T47D (cell line): ENCODE data around the gene TNFSF11.

Experiments used
- DNase-seq, 2 experiments: peaks; one replicate each; pipeline versions ENCODE4 v3.0.0 to v3.0.0-alpha.2; 2011 to 2012; ENCODE audit warnings: low read depth in 1 of 2, low spot score in 1 of 2
- JUND ChIP-seq: IDR thresholded peaks from 2 replicates; pipeline ENCODE4 v1.6.1; 2012; ENCODE audit warnings: low read depth
- in situ Hi-C: cut with HindIII; loops from 2 replicates; pipeline ENCODE4 v1.10.0; 2016; ENCODE audit warnings: low sequenced_read_pairs, low pct_unique_long_range_greater_than_20kb

The TNFSF11 gene

DNA sequence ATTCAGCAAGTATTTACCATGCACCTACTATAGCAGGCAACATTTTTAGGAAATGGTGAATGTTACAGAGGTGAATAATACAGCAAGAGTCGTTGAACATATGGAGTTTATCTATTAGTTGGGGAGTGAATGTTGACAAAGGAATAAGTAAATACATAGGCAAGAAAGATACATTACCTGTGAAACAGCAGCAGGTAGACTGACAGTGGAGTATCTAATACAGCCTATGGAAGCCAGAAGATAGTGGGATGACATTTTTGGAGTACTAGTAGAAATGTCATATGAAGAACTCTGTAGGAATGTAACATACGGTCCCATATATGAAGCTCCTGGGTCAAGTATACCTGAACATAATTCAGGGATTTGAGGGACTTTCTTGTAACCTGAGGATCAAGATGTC, 2.1 kb upstream of the TNFSF11 start:
- no peak for DNase-seq
- in situ Hi-C loops = no loop called here
- no peak for TF ChIP-seq JUND

DNA sequence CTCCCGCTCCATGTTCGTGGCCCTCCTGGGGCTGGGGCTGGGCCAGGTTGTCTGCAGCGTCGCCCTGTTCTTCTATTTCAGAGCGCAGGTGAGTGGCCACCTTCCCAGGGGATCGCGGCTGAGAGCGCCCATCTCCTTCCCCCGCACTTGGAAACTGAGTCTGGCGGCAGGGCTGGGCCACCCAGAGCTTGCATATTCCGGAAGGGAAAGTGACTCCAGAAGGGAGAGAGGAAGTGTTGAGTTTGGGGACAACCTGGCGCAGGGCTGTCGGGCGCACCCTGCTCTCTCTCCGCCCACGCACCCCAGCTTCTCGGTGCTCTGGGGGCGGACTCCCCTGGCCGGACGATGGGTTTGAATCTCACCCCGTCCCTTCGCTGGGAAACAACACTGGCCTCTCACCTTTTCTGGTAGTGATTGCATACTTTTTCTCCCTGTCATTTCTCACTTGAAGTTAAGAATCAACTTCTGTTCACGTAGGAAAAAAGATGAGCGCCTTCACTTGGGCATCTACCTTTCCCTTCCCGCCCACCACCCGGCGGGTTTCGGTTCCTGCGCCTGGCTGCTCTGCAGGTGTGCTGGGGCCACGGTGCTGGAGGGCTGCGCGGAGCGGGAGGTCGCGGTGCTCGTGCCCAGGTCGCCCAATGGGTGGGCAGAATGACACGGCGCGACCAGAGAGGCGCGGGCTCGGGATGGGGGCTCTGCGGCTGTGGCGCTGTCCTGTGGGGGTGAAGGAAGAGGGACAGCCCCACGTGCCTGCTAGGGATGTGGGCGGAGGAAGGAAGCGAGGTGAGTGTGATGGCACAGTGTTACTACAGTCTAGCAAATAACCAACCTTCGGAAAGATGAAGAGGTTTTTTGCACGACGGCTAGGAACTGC, 721 bp downstream of the TNFSF11 start:
- TF ChIP-seq JUND = no peak
- in situ Hi-C loops = no loop called here
- no peak for DNase-seq

DNA sequence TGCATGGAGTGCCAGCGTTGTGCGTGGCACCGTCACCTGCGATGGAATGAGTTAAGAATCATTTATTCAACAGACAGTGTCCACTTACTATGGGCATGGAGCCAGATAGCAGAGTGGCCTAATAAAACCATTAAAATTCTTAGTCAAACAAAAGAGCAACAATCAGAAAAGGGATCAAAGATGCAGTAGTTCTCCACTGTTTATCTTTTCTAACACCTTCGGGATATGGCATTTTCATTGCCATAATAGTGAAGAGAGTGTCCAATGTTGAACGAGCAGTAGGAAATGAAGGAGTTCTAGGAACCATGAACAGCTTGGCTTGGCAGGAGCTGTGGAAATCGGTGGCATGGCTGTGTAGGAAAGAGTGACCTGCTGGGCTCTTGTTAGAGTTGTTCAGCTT, 2.0 kb downstream of the TNFSF11 start:
- in situ Hi-C loops = no loop called here

DNA sequence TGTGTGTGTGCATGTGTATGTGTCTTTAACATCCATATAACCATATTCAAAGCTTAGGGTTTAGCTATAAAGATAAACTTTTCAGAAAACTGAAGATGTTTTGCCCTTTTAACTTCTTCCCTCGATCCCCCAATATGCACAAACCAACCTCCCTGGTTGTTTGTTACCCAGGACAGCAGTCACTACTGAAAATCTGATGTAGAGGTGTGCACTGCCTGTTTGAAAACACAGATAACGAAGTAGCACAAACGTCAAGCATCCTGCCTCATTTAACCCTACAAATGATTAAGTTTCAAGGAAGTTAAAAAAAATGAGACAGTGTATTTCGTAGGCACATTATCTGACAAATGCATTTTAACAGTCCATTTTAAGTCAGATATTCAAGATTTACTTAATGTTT, 3.6 kb downstream of the TNFSF11 start:
- no peak for DNase-seq
- in situ Hi-C loops = no loop called here
- no peak for TF ChIP-seq JUND

More for the DNA sequence above, 2.0 kb downstream of the TNFSF11 start:
- TF ChIP-seq JUND = no peak
- peak; percentile 5 to 20 for DNase-seq

DNA sequence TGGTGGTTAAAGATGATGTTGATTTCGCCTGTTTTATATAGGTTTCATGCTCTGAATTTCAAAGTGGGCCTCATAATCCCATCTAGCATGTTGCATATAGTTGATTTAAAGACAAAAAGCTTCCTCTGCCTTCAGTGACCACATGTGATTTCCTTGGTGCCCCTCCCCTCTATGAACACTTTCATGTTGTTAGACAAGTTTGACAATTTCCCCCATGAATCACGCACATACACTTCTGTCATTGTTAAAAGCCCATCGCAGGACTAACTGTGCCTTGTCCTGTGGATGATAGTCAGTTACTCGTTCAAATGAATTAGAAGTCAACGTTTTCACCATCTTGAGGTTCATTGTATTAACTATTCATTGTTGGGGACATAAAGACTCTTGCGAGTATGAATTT, 6.7 kb downstream of the TNFSF11 start:
- in situ Hi-C loops = no loop called here
- no peak for DNase-seq
- no peak for TF ChIP-seq JUND

DNA sequence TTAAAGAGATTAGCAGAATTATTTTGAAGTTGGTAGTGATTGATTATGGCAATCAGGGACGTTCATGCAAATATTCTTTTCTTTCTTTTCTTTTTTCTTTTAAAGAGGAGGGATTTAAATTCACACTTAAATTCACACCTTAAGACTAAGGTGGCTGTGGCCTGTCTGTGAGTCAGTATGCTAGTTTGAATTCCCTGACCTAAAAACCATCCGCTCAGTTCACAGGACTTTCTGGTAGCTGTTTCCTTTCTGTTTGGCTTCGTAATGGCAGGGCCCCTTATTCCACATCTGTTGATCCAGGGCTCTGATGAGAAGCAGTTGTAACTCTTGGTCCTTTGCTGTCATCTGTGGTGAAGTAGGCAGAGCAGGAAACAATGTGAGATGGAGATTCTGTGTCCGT, 7.5 kb downstream of the TNFSF11 start:
- TF ChIP-seq JUND = no peak
- in situ Hi-C loops = no loop called here

DNA sequence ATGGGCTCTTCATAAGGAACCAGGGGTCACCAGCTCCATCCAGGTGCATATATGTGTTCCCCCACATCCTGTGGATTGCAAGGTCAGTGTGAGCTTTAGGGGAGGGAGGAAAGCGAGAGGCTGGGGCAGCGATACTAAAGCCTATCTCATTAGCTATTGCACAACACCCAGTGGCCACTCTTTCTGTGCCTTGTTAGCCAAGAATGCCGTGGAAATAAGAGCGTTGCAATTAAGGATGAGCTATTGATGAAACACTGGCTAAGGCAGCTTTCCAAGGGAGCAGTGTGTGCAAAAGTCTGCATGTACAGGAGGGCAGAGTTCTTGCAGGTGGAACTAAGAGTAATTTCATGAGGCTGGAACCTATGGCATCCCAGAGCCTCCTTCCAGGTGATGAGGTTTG, 17.6 kb downstream of the TNFSF11 start:
- in situ Hi-C loops = no loop called here
- TF ChIP-seq JUND = no peak
- DNase-seq = no peak

More for the DNA sequence above, 7.5 kb downstream of the TNFSF11 start:
- no peak for DNase-seq

DNA sequence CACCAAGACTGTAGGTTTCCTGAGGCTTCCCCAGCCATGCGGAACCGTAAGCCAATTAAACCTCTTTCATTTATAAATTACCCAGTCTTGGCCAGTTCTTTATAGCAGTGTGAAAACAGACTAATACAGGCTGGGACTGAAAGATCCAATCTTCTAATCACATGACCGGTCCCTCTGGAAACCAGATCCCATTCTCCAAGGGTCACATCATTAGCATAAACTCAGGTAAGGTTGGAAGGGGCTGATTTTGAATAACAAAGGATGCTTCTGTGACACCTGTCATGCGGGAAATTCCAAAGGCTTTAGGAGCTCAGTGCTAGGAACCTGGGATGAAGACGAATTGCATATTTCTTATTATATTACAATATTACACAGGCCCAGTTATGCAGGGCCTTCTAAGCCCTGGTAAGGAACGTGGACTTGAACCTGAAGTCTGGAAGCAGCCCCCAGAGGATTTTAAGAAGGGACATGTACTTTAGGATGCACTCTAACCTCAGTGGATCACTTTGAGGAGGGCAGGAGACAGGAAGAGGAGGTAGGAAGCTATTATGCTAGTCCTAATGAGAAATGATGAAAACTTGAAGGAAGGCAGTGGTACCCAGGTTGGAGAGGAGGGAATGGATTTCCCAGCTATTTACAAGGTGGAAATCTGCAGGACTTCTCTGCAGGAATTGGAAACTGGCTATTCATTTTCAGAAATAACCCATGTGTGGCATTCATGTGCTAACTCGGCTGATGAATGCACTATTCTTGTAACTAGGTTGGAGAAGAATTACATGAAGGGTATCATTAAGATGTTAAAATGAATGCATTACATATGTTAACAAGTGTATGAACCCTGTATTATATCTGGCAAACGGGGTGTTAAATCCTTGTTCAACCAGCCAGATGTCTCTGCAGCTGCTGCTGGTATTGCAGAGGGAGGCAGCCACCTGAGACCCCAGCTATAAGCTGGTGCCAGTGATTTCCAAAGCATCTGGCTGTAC, 19.3 kb downstream of the TNFSF11 start:
- no peak for DNase-seq
- in situ Hi-C loops = no loop called here
- TF ChIP-seq JUND = no peak

DNA sequence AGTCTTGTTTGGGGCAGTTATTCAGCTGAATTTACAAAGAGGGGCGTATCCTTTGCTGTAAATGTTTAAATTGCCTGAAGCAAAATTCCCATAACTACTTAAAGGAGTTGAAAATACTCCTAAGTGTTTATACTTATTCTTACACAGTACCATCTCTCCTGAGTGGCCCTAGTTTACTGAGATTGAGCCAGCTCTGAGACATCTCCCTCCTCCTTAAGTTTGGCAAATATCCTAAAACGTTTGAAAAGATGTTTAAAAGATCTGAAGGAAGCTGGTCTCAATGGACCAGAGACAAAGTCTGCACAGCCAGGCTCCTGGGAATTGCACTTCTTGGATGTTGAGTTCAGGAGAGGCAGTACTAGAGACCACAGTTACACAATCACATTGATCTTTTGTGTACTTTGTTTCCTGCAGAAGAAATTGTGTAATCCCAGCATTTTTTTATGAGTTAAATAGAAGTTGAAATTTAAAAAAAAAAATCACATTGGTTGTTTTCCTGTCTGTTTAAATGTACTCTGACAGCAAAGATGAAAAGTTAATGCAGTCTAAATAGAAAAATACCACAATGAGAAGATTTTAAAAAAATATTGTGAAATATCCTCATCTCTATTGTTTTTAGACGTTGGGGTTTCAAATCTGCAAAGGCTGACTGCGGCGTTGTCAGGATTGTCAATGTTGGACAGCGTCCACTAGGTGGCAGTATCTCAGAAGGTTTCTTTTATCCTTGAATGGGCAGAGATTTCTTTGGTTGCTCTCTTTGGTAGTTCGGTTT, 20.7 kb downstream of the TNFSF11 start:
- no peak for TF ChIP-seq JUND
- DNase-seq = peak; percentile 38 to 68
- in situ Hi-C loops = no loop called here

DNA sequence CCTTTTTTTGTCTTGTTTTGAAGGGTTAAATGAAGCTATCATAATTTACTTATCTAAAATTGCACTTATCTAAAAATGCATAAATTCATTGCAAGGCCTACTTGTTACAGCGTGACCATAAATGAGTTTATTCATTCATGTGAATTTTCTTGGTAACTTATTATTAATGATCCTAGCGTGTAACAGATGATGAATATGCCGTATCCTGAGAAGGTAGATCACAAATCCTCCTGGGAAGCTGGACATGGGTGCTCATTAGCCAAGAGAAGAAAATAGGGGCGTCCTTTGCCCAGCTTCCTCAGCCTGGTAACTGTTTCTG, 21.3 kb downstream of the TNFSF11 start:
- in situ Hi-C loops = no loop called here
- no peak for TF ChIP-seq JUND
- DNase-seq = no peak

DNA sequence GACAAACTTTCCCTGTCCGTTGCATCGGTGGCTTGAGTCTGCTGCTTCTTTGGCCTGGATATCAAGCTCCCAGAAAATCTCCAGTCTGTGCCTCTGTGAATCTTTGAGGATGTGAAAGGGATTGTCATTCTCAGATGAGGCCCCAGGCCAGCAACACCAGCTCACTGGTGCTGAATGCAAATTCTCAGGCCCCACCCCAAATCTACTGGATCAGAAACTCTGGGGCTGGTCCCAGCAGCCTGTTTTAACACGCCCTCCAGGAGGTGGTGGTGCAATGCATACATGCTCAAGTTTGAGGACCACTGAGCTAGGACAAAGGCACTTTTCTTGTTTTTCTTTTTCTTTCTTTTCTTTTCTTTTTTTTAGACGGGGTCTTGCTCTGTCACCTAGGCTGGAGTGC, 23.6 kb downstream of the TNFSF11 start:
- in situ Hi-C loops = no loop called here
- no peak for TF ChIP-seq JUND

DNA sequence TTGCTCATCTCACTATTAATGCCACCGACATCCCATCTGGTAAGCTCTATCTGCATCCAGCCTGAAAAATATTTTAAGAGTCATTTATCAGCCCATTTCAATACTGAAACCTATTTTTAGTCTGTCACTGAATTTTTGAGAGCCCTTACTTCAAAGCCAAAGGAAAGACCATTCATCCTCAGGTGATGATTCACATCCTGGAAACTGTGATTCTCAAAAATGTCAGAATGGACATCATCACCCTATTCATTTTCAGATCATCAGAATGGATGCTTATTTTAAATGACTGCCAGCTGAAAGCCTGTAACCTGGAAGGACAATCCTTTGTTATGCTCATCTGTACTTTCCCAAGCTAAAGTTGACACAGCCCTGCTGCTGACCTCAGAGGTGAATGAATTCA, 27.0 kb downstream of the TNFSF11 start:
- no peak for DNase-seq
- TF ChIP-seq JUND = no peak
- in situ Hi-C loops = no loop called here

More for the DNA sequence above, 23.6 kb downstream of the TNFSF11 start:
- no peak for DNase-seq
